Measurements from ENCODE around the gene KIF26B.

The KIF26B gene

DNA sequence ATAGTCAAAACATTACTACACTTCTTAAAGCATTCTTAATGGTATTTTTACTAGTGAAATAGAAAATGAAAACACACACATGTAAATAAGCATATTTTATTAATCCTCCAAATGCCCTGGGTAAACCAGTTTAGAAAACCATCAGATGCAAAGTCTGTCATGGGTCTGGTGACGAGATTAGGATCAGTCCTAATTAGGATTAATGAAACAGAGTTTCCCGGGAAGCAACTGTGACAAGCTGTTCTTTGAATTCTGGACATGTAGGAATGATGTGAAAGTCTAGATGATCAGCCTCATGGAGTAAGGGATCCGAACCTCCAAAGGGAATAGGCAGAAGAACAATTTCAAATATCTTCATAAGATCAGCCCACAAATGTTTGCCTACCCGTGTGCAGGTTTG is 250.2 kb downstream of the KIF26B start:
- H3K27me3 ChIP-seq (replicated peaks in 2 of 5; ENCODE audit: control insufficient read depth in 4 of 5, insufficient read depth in 5 of 5, low read length in 4 of 5): peaks cover 0 to 2% (median 0%) of the 10 kb centered on the region in 5 experiments
- H3K4me1 ChIP-seq (ENCODE audit: control extremely low read depth in 1 of 4, control insufficient read depth in 4 of 4, insufficient read depth in 4 of 4, low read length in 3 of 4): no peaks in the 10 kb centered on the region
- H3K36me3 ChIP-seq (ENCODE audit: control insufficient read depth in 4 of 4, insufficient read depth in 4 of 4, low read length in 3 of 4): no peaks in the 10 kb centered on the region
- POLR2A ChIA-PET: interaction anchor here (0.6 kb wide), 1 partner anchor 323 kb away, joined by 4 read pairs; no protein-coding TSS in a partner anchor
- no peaks in the 10 kb centered on the region for H3K9me3 ChIP-seq (ENCODE audit: control extremely low read depth in 1 of 5, control insufficient read depth in 4 of 5, insufficient read depth in 2 of 5, low read depth in 1 of 5, low read length in 4 of 5)
- no peak overlapping the region for H3K4me3 ChIP-seq (ENCODE audit: control insufficient read depth in 1 of 7, extremely low read depth in 1 of 7, insufficient read depth in 4 of 7, low read depth in 2 of 7, low read length in 6 of 7)
- 87% methylated on average over 3 of the region's 4 CpGs for WGBS (ENCODE audit: insufficient coverage)
- no peak for DNase-seq
- CTCF ChIA-PET: interaction anchor here (1.0 kb wide), 1 partner anchor 381 kb away, joined by 3 read pairs; no protein-coding TSS in a partner anchor
- no peak overlapping the region for H3K27ac ChIP-seq (ENCODE audit: insufficient read depth in 1 of 2, low read depth in 1 of 2, low read length in 2 of 2, poor library complexity in 1 of 2, severe bottlenecking in 2 of 2)

- WGBS (ENCODE audit: insufficient coverage): 91% methylated on average over 1 of the region's 2 CpGs
- DNase-seq: no peak
- POLR2A ChIA-PET: no interaction called here
Observed at GRCh38 chr1:245406426-245406825, 251.6 kb downstream of the KIF26B start.

DNA sequence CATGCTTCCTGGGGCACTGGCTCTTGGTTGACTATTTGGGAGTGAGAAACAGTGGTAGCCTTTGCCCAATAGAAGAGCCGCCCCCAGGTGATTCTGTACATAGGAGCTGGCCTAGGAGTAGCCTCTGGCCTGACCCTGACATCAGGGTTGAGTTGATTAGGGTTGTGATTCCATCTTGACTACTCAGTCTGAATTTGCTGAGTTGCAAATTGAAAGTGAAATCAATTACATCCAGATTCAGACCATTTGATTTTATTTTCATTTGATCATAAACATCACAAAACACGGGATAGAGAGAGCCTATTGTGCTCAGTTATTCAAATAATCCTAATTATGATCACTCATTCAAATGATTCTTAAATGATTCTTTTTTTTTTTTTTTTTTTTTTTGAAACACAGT is 253.2 kb downstream of the KIF26B start:
- POLR2A ChIA-PET: no interaction called here
- Histone ChIP-seq H3K9me3 (ENCODE audit: control extremely low read depth in 1 of 5, control insufficient read depth in 4 of 5, insufficient read depth in 2 of 5, low read depth in 1 of 5, low read length in 4 of 5) (no peaks in the 10 kb centered on the region), H3K36me3 (ENCODE audit: control insufficient read depth in 4 of 4, insufficient read depth in 4 of 4, low read length in 3 of 4) (no peaks in the 10 kb centered on the region), H3K27ac (ENCODE audit: insufficient read depth in 1 of 2, low read depth in 1 of 2, low read length in 2 of 2, poor library complexity in 1 of 2, severe bottlenecking in 2 of 2) (no peak overlapping the region), H3K4me3 (ENCODE audit: control insufficient read depth in 1 of 7, extremely low read depth in 1 of 7, insufficient read depth in 4 of 7, low read depth in 2 of 7, low read length in 6 of 7) (no peak overlapping the region), H3K4me1 (ENCODE audit: control extremely low read depth in 1 of 4, control insufficient read depth in 4 of 4, insufficient read depth in 4 of 4, low read length in 3 of 4) (no peaks in the 10 kb centered on the region), H3K27me3 (replicated peaks in 2 of 5; ENCODE audit: control insufficient read depth in 4 of 5, insufficient read depth in 5 of 5, low read length in 4 of 5) (peaks cover 0 to 2% (median 0%) of the 10 kb centered on the region in 5 experiments)
- WGBS (ENCODE audit: insufficient coverage): 86% methylated on average over 1 of the region's 2 CpGs
- DNase-seq: no peak
- CTCF ChIA-PET: no interaction called here

More at GRCh38 chr1:245406426-245406825, 251.6 kb downstream of the KIF26B start:
- CTCF ChIA-PET: interaction anchor here (0.8 kb wide), 1 partner anchor 26 kb away, joined by 3 read pairs; no protein-coding TSS in a partner anchor
- Histone ChIP-seq H3K27ac (ENCODE audit: insufficient read depth in 1 of 2, low read depth in 1 of 2, low read length in 2 of 2, poor library complexity in 1 of 2, severe bottlenecking in 2 of 2) (no peak overlapping the region), H3K27me3 (replicated peaks in 2 of 5; ENCODE audit: control insufficient read depth in 4 of 5, insufficient read depth in 5 of 5, low read length in 4 of 5) (peaks cover 0 to 2% (median 0%) of the 10 kb centered on the region in 5 experiments), H3K36me3 (ENCODE audit: control insufficient read depth in 4 of 4, insufficient read depth in 4 of 4, low read length in 3 of 4) (no peaks in the 10 kb centered on the region), H3K9me3 (ENCODE audit: control extremely low read depth in 1 of 5, control insufficient read depth in 4 of 5, insufficient read depth in 2 of 5, low read depth in 1 of 5, low read length in 4 of 5) (no peaks in the 10 kb centered on the region), H3K4me3 (ENCODE audit: control insufficient read depth in 1 of 7, extremely low read depth in 1 of 7, insufficient read depth in 4 of 7, low read depth in 2 of 7, low read length in 6 of 7) (no peak overlapping the region), H3K4me1 (ENCODE audit: control extremely low read depth in 1 of 4, control insufficient read depth in 4 of 4, insufficient read depth in 4 of 4, low read length in 3 of 4) (no peaks in the 10 kb centered on the region)

DNA sequence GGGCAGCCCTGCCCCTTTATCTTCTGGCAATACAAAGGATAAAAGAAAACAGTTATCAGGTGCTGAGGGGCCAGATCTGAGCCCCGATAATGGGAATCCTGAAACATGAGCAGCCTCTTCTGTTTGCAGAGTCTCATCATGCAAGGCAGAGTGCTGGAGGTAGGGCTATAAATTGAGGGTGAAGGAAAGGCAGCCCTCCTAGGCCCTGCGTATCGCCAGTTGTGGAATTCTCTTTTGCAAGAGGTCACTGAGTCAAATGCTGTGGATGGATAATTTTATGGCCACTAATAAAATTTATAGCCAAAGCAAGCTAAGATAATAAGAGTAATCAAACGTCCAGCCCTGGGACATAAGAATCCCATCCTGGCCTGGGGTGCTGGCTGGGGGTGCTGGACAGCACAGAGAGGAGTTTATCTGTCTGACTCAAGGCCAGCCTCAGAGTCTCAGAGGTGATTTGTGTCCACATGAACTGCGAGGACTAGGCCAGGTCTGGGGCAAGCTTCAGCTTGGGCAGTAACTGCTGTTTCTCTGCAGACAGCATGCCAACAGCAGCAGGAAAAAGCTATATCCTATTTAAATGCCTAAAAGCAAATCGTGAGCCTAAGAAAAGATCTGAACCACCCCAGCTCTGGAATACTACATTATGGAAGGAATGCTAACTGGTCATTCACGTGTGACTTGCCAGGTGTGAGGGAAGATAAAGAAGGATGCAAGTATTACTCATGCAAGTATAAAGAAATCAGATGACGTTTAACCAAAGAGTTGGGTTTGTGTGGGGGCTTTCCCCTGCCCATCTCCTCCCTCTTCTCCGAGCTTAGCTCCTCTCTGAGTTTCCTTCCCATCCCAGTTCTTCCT is 254.8 kb downstream of the KIF26B start:
- CTCF ChIA-PET: no interaction called here
- H3K27ac ChIP-seq (ENCODE audit: insufficient read depth in 1 of 2, low read depth in 1 of 2, low read length in 2 of 2, poor library complexity in 1 of 2, severe bottlenecking in 2 of 2): no peak overlapping the region
- 77% methylated on average over 4 of the region's 9 CpGs for WGBS (ENCODE audit: insufficient coverage)
- no peak for DNase-seq
- no peaks in the 10 kb centered on the region for H3K4me1 ChIP-seq (ENCODE audit: control extremely low read depth in 1 of 4, control insufficient read depth in 4 of 4, insufficient read depth in 4 of 4, low read length in 3 of 4)
- H3K27me3 ChIP-seq (replicated peaks in 2 of 5; ENCODE audit: control insufficient read depth in 4 of 5, insufficient read depth in 5 of 5, low read length in 4 of 5): no peaks in the 10 kb centered on the region
- H3K9me3 ChIP-seq (ENCODE audit: control extremely low read depth in 1 of 5, control insufficient read depth in 4 of 5, insufficient read depth in 2 of 5, low read depth in 1 of 5, low read length in 4 of 5): no peaks in the 10 kb centered on the region
- no peak overlapping the region for H3K4me3 ChIP-seq (ENCODE audit: control insufficient read depth in 1 of 7, extremely low read depth in 1 of 7, insufficient read depth in 4 of 7, low read depth in 2 of 7, low read length in 6 of 7)
- no peaks in the 10 kb centered on the region for H3K36me3 ChIP-seq (ENCODE audit: control insufficient read depth in 4 of 4, insufficient read depth in 4 of 4, low read length in 3 of 4)
- POLR2A ChIA-PET: no interaction called here

DNA sequence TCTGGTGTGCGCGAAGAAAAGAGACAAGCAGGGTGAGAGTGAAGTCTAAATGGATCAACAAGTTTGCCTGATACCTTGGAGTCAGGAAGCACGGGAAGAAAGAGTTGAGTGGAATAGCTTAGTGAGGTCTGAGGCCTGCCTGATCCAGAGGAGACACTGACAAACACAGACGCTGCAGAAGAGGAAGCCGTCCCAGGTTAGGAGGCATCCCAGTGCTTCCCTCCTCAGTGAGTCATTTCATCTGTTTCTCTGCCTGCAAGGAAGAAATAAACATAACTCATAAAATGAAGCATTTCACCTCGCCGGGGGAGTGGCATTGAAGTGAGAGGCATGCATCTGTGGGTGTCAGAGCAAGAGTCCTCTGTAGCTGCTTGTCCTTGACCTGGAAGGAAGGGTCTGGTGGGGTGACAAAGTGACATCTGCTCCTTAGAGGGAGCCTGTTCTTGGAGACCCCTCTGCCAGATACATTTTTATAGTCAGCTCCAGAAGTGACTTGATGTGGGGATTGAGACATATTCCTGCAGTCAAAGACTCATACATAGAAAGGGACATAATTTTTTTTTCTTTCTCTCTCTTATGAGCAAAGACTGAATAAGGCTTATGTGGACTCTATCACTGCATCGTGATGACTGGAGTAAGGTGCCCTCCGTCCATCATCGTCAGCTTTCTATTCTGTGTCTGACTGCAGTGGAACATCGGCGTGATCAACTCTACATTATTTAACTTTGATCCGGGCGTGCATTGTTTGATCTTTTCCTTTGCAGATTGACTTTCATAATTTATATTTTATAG is 256.7 kb downstream of the KIF26B start:
- POLR2A ChIA-PET: interaction anchor here (0.6 kb wide), 1 partner anchor 915 kb away, joined by 4 read pairs; no protein-coding TSS in a partner anchor
- Histone ChIP-seq H3K27me3 (replicated peaks in 2 of 5; ENCODE audit: control insufficient read depth in 4 of 5, insufficient read depth in 5 of 5, low read length in 4 of 5) (no peaks in the 10 kb centered on the region), H3K4me1 (ENCODE audit: control extremely low read depth in 1 of 4, control insufficient read depth in 4 of 4, insufficient read depth in 4 of 4, low read length in 3 of 4) (no peaks in the 10 kb centered on the region), H3K36me3 (ENCODE audit: control insufficient read depth in 4 of 4, insufficient read depth in 4 of 4, low read length in 3 of 4) (no peaks in the 10 kb centered on the region), H3K9me3 (ENCODE audit: control extremely low read depth in 1 of 5, control insufficient read depth in 4 of 5, insufficient read depth in 2 of 5, low read depth in 1 of 5, low read length in 4 of 5) (no peaks in the 10 kb centered on the region), H3K27ac (ENCODE audit: insufficient read depth in 1 of 2, low read depth in 1 of 2, low read length in 2 of 2, poor library complexity in 1 of 2, severe bottlenecking in 2 of 2) (no peak overlapping the region), H3K4me3 (ENCODE audit: control insufficient read depth in 1 of 7, extremely low read depth in 1 of 7, insufficient read depth in 4 of 7, low read depth in 2 of 7, low read length in 6 of 7) (no peak overlapping the region)
- 92% methylated on average over 5 of the region's 14 CpGs for WGBS (ENCODE audit: insufficient coverage)
- no peak for DNase-seq
- CTCF ChIA-PET: no interaction called here

DNA sequence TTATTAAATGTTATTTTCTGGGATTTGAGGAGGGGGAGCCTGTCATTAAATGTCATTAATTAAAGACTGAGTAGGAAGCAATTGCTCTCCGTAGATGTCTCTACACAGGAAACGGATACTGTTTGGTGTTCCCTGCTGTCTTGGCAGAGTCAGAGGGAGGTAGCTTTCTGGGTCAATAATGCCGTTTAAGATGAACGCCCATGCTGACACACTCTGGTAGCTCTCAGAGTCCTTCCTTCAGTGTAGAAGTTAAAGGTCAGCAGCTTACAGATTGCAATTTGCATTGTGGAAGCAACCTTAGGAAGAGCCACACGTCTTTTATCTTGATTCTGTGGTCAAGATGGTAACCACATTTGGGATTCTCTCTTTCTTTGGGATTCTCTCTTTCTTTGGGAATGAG is 257.5 kb downstream of the KIF26B start:
- Histone ChIP-seq H3K36me3 (ENCODE audit: control insufficient read depth in 4 of 4, insufficient read depth in 4 of 4, low read length in 3 of 4) (no peaks in the 10 kb centered on the region), H3K9me3 (ENCODE audit: control extremely low read depth in 1 of 5, control insufficient read depth in 4 of 5, insufficient read depth in 2 of 5, low read depth in 1 of 5, low read length in 4 of 5) (no peaks in the 10 kb centered on the region), H3K4me1 (ENCODE audit: control extremely low read depth in 1 of 4, control insufficient read depth in 4 of 4, insufficient read depth in 4 of 4, low read length in 3 of 4) (no peaks in the 10 kb centered on the region), H3K27me3 (replicated peaks in 2 of 5; ENCODE audit: control insufficient read depth in 4 of 5, insufficient read depth in 5 of 5, low read length in 4 of 5) (no peaks in the 10 kb centered on the region), H3K27ac (ENCODE audit: insufficient read depth in 1 of 2, low read depth in 1 of 2, low read length in 2 of 2, poor library complexity in 1 of 2, severe bottlenecking in 2 of 2) (no peak overlapping the region), H3K4me3 (ENCODE audit: control insufficient read depth in 1 of 7, extremely low read depth in 1 of 7, insufficient read depth in 4 of 7, low read depth in 2 of 7, low read length in 6 of 7) (no peak overlapping the region)
- POLR2A ChIA-PET: no interaction called here
- CTCF ChIA-PET: no interaction called here
- 85% methylated on average over 5 of the region's 5 CpGs for WGBS (ENCODE audit: insufficient coverage)
- DNase-seq: no peak

- no peaks in the 10 kb centered on the region for H3K9me3 ChIP-seq (ENCODE audit: control extremely low read depth in 1 of 5, control insufficient read depth in 4 of 5, insufficient read depth in 2 of 5, low read depth in 1 of 5, low read length in 4 of 5)
- DNase-seq: no peak
- H3K4me3 ChIP-seq (ENCODE audit: control insufficient read depth in 1 of 7, extremely low read depth in 1 of 7, insufficient read depth in 4 of 7, low read depth in 2 of 7, low read length in 6 of 7): no peak overlapping the region
- WGBS (ENCODE audit: insufficient coverage): no CpG with 5 or more reads among the region's 2 CpGs
- H3K27ac ChIP-seq (ENCODE audit: insufficient read depth in 1 of 2, low read depth in 1 of 2, low read length in 2 of 2, poor library complexity in 1 of 2, severe bottlenecking in 2 of 2): no peak overlapping the region
- H3K27me3 ChIP-seq (replicated peaks in 2 of 5; ENCODE audit: control insufficient read depth in 4 of 5, insufficient read depth in 5 of 5, low read length in 4 of 5): peaks cover 0 to 3% (median 0%) of the 10 kb centered on the region in 5 experiments
- CTCF ChIA-PET: no interaction called here
- POLR2A ChIA-PET: no interaction called here
- H3K4me1 ChIP-seq (ENCODE audit: control extremely low read depth in 1 of 4, control insufficient read depth in 4 of 4, insufficient read depth in 4 of 4, low read length in 3 of 4): no peaks in the 10 kb centered on the region
- H3K36me3 ChIP-seq (ENCODE audit: control insufficient read depth in 4 of 4, insufficient read depth in 4 of 4, low read length in 3 of 4): no peaks in the 10 kb centered on the region
Observed at GRCh38 chr1:245416781-245417180, 262.0 kb downstream of the KIF26B start.

All from common myeloid progenitor, CD34-positive (primary cell).